Measurements from ENCODE around the gene ZNF763.
"Not testable (repeated sequence)": the region's sequence is repeated elsewhere in the genome, so short reads cannot be mapped to it uniquely, and the experiment has no call there.

ZNF763 gene

GRCh38 chr19:11971041-11971440 is 6.2 kb downstream of the ZNF763 start:
- no peak for DNase-seq (ENCODE audit: low spot score)

- no peak for DNase-seq (ENCODE audit: low spot score)
Measured at GRCh38 chr19:11973019-11973810, 8.4 kb downstream of the ZNF763 start.

- DNase-seq (ENCODE audit: low spot score): no peak
Measured at GRCh38 chr19:11978492-11979100, 13.8 kb downstream of the ZNF763 start.

- no peak for DNase-seq (ENCODE audit: low spot score)
Measured at GRCh38 chr19:11979527-11979926, 14.7 kb downstream of the ZNF763 start.

GRCh38 chr19:11982526-11982925 is 17.7 kb downstream of the ZNF763 start:
- DNase-seq (ENCODE audit: low spot score): no peak

GRCh38 chr19:11984986-11985385 is 20.1 kb downstream of the ZNF763 start:
- peak; percentile 10 for DNase-seq (ENCODE audit: low spot score)

GRCh38 chr19:11986754-11987153 is 21.9 kb downstream of the ZNF763 start:
- DNase-seq (ENCODE audit: low spot score): no peak

GRCh38 chr19:11987405-11988281 is 22.8 kb downstream of the ZNF763 start:
- DNase-seq (ENCODE audit: low spot score): peak; percentile 84

- no peak for DNase-seq (ENCODE audit: low spot score)
Measured at GRCh38 chr19:11989112-11989456, 24.2 kb downstream of the ZNF763 start.

GRCh38 chr19:11991921-11992320 is 27.1 kb downstream of the ZNF763 start:
- not testable (repeated sequence) for DNase-seq (ENCODE audit: low spot score)

- no peak for DNase-seq (ENCODE audit: low spot score)
Measured at GRCh38 chr19:11995174-11995573, 30.3 kb downstream of the ZNF763 start.

GRCh38 chr19:12000152-12000981 is 35.5 kb downstream of the ZNF763 start:
- DNase-seq (ENCODE audit: low spot score): no peak

GRCh38 chr19:12015015-12015752 is 50.3 kb downstream of the ZNF763 start:
- no peak for DNase-seq (ENCODE audit: low spot score)

- no peak for DNase-seq (ENCODE audit: low spot score)
Measured at GRCh38 chr19:12015753-12016116, 50.9 kb downstream of the ZNF763 start.
